ENCODE data around the gene SMIM23. TPM values are rescaled to one million over a fixed set of nuclear protein-coding genes. Genes with fewer than 3 reads are reported as not detected.

The SMIM23 gene
- total RNA-seq, 1 donor from 2014 or later: not detected

DNA sequence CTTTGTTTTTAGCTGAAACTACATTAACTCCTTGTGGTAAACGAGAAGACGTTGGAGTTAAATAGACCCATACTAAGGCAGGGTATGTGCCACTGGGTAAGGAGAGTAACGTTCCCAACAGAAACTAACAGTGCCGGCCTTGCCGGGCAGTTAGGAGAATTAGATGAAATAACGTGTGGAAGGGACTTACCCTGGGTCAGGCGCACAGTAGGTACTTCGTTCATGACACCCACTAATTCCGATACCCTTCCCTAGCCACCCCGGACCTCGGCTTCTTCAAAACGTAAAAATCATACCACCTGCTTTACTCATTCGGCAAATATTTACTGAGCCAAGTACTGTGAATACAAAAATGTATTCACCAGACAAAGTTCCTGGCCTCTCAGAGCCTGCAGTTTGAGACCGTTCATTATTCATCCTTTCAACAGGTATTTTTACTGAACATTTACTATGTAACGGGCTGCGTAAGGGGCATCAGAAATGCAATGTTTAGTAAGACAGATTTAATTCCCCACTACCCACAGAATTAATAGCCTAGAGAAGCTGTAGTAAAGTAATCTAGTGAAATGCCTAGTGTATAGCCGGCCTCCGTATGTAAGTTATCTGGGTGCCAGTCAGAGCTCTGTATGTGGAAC is 3.2 kb upstream of the SMIM23 start:
- no peaks in the 10 kb centered on the region for H3K4me1 Mint-ChIP-seq
- H3K27ac Mint-ChIP-seq: no peak overlapping the region
- H3K27me3 Mint-ChIP-seq (ENCODE audit: low read depth): peaks cover 12% of the 10 kb centered on the region
- no peak for DNase-seq (ENCODE audit: low spot score in 2 of 2, unreplicated experiment in 2 of 2)
- H3K9me3 Mint-ChIP-seq: peaks cover 8% of the 10 kb centered on the region
- no peak overlapping the region for H3K4me3 Mint-ChIP-seq
- no peaks in the 10 kb centered on the region for H3K36me3 Mint-ChIP-seq
- TF ChIP-seq, protein P1, sequence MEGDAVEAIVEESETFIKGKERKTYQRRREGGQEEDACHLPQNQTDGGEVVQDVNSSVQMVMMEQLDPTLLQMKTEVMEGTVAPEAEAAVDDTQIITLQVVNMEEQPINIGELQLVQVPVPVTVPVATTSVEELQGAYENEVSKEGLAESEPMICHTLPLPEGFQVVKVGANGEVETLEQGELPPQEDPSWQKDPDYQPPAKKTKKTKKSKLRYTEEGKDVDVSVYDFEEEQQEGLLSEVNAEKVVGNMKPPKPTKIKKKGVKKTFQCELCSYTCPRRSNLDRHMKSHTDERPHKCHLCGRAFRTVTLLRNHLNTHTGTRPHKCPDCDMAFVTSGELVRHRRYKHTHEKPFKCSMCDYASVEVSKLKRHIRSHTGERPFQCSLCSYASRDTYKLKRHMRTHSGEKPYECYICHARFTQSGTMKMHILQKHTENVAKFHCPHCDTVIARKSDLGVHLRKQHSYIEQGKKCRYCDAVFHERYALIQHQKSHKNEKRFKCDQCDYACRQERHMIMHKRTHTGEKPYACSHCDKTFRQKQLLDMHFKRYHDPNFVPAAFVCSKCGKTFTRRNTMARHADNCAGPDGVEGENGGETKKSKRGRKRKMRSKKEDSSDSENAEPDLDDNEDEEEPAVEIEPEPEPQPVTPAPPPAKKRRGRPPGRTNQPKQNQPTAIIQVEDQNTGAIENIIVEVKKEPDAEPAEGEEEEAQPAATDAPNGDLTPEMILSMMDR (IDR thresholded peaks at IDR 0.05; ENCODE audit: unreplicated experiment): no peak

DNA sequence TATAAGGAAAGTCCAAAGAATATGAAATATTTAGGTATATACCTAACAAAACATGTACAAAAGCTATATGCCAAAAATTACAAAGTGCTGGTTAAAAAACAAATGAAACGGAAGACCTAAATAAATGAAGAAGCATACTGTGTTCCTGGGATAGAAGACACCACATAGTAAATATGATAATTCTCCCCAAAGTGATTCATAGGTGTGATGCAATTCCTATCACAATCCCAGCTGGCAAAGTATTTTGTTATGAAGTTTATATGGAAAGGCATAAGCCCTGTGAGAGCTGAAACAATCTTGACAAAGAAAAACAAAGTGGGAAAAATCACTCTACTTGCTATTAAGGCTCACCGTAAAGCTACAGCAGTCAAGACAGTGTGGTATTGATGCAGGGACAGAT is 2.6 kb upstream of the SMIM23 start:
- peaks cover 8% of the 10 kb centered on the region for H3K9me3 Mint-ChIP-seq
- H3K4me1 Mint-ChIP-seq: no peaks in the 10 kb centered on the region
- H3K27ac Mint-ChIP-seq: no peak overlapping the region
- no peak overlapping the region for H3K4me3 Mint-ChIP-seq
- DNase-seq (ENCODE audit: low spot score in 2 of 2, unreplicated experiment in 2 of 2): no peak
- H3K27me3 Mint-ChIP-seq (ENCODE audit: low read depth): peaks cover 12% of the 10 kb centered on the region
- H3K36me3 Mint-ChIP-seq: no peaks in the 10 kb centered on the region
- TF ChIP-seq, protein P1 (IDR thresholded peaks at IDR 0.05; ENCODE audit: unreplicated experiment): no peak

DNA sequence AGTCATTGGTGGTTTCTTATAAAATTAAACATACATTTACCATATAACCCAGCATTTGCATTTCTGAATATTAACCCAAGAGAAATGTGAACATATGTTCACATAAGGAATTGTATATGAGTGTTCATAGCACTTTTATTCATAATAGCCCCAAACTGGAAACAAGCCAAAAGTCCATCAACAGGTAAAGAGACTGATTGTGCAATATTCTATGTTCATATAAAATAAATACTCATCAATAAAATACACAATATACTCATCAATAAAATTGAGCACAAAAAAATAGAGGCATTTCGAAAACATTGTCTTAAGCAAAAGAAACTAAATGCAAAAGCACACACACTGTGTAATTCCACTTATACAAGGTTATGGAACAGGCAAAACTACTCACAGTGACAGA is 3.7 kb downstream of the SMIM23 start:
- H3K9me3 Mint-ChIP-seq: no peaks in the 10 kb centered on the region
- H3K4me3 Mint-ChIP-seq: no peak overlapping the region
- H3K27me3 Mint-ChIP-seq (ENCODE audit: low read depth): peaks cover 15% of the 10 kb centered on the region
- no peaks in the 10 kb centered on the region for H3K4me1 Mint-ChIP-seq
- no peak overlapping the region for H3K27ac Mint-ChIP-seq
- no peak for DNase-seq (ENCODE audit: low spot score in 2 of 2, unreplicated experiment in 2 of 2)
- TF ChIP-seq, protein P1 (IDR thresholded peaks at IDR 0.05; ENCODE audit: unreplicated experiment): no peak
- H3K36me3 Mint-ChIP-seq: no peaks in the 10 kb centered on the region

DNA sequence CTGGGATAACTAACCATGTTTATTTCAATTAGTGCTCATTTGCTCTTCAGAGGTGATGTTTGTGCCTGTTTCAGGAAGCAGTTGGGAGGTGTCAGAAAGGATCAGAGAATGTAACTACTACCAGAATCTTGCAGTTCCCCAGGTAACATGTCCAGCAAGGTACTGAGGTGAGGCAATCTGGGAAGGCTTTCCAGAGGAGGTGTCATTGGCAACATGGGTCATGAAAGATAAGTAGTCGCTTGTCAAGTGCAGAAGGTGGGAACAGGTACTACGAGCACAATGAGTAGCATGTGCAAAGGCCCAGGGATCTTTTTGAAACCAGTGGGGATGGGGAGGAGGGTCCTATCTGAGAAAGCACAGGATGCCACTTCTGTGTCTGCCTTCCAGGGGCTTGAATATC is 4.8 kb downstream of the SMIM23 start:
- DNase-seq (ENCODE audit: low spot score in 2 of 2, unreplicated experiment in 2 of 2): no peak
- Mint-ChIP-seq H3K4me3 (no peak overlapping the region), H3K27ac (no peak overlapping the region), H3K27me3 (ENCODE audit: low read depth) (peaks cover 15% of the 10 kb centered on the region), H3K36me3 (no peaks in the 10 kb centered on the region), H3K9me3 (no peaks in the 10 kb centered on the region), H3K4me1 (no peaks in the 10 kb centered on the region)
- TF ChIP-seq, protein P1 (IDR thresholded peaks at IDR 0.05; ENCODE audit: unreplicated experiment): no peak

DNA sequence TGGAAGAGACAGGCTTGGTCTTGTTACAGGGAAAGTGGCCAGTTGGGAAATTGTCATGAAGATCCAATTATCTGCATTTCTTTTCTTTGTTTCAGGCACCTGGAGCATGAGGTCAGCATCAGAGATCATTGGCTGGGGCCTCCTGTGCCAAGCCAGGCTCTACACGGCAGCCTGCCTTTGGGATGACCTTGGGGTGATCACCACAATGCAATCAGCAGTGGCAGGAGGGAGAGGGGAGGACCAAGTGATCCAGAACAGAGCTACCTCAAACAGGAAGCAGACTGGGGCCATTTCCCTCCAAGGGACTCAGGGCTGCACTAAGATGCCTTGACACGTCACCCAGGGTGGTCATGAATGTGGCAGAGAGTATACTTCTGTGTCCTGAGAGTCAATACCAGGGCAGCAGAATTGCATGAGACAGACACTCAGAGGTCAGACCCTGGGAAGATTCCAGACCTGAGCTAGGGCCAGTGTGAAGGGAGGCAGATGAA is 8.9 kb downstream of the SMIM23 start:
- H3K4me1 Mint-ChIP-seq: no peaks in the 10 kb centered on the region

More for the DNA sequence above, 8.9 kb downstream of the SMIM23 start:
- Mint-ChIP-seq H3K9me3 (no peaks in the 10 kb centered on the region), H3K36me3 (no peaks in the 10 kb centered on the region), H3K27ac (no peak overlapping the region), H3K4me3 (no peak overlapping the region), H3K27me3 (ENCODE audit: low read depth) (peaks cover 16% of the 10 kb centered on the region)
- TF ChIP-seq, protein P1 (IDR thresholded peaks at IDR 0.05; ENCODE audit: unreplicated experiment): no peak
- no peak for DNase-seq (ENCODE audit: low spot score in 2 of 2, unreplicated experiment in 2 of 2)
